Stimulated activated CD4-positive, alpha-beta T cell treated with anti-CD3 and anti-CD28 coated beads, Interleukin-12 subunit alpha, Interleukin-12 subunit beta, amount 100 ng/mL, for 4 hours (primary cell): ENCODE data around the gene SLC35C1.

ENCODE experiments used
- DNase-seq: peaks from one replicate; pipeline ENCODE4 v3.0.0-alpha.2; 2020

SLC35C1 gene

DNA sequence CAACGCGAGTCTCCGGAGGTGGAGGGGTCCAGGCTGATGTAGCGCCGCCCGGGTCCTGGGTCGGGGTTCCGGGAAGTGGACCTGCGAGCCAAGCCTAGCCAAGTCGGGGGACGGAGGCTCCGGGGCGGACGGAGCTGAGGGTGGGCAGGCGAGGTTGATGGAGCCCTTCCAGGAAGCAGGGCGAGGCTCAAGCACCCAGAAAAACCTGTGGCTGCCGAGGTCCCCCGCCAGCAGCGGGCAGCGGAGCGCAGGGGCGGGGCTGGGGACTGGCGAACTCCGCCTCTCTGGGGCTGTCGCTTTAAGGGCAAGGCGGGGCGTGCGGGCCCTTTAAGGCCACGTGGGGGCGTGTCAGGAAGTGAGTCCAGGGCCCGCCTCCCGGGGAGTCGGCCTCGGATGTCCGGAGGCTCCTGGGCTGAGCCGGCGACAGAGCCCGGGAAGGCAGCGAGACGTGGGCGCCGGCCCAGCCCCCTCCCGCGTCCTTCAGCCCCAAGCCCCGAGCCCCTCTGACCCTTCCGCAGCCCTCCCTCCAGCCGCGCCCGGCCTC lies at the start of gene SLC35C1:
Gene SLC35C1 (plus strand): TSS at position 389 of the 544 bp plus-strand sequence. CDS start 653 bp downstream, outside the sequence.
- DNase-seq, result peak; percentile 97

DNA sequence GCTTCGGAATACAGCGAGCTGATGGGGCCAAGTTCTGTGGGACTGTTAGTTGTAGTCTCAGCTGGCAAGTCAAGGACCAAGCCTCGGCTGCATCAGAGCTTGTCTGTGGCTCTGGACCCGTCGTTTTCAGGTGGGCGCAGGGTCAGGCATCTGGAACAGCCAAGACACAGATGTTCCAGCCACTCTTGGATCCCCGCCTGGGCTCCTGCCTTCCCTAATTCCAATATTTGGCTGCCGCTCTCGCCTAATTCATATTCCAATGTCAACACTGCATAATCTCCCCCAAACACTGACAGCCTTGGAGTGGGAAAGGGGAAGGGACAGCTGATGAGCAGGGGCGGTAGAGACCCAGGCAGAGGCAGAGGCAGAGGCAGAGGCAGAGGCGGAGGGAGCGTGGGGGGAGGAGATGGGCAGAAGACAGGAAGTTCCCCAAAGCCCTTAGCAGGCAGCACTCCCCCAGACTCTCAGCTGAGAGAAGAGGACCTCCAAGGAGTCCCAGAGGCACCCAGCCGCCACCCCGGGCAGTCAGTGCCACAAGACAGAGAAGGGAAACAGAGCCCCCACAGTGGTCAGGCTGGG lies 49.6 kb upstream of the SLC35C1 start:
- no peak for DNase-seq

DNA sequence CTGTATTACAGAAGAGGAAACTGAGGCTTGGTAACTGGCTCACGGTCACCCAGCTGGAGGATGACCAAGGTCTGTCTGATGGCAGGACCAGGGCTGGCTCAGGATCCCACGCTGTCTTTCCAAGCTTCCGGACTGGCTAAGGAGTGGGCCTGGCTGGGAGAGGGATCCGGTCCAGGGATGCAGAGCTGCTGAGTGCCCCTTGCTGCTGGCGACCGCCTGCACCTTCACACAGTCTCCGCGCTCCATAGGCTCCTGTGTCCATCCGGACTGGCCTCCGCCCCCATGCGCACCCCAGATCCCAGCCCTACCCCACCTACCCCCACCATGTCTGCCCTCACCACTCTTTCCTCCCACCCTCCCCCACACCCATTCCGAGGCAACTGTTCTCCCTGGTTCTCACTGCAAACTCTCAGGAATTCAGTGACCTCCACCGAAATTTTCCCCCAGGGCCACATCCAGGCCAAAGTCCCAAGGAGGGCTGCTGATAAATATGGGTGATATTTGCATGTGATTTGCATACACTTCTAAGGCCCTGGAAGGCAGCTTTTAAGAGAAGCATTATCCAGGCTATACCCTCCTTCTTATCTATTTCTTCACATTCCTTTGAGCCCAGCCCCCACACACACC lies 48.5 kb upstream of the SLC35C1 start:
- DNase-seq, result no peak

- no peak for DNase-seq
Measured at GRCh38 chr11:45757672-45758071, 47.3 kb upstream of the SLC35C1 start.

DNA sequence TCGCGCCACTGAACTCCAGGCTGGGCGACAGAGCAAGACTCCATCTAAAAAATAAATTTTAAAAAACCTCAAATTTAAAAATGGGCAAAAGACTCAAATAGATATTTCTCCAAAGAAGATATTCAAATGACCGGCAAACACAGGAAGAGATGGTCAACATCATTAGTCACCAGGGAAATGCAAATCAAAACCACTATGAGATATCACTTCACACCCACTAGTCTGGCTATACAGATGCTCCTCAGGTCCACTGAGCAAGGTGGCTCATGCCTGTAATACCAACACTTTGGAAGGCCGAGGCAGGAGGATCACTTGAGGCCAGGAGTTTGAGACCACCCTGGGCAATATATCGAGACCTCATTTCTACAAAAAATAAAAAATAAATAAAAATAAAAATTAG lies 43.3 kb upstream of the SLC35C1 start:
- DNase-seq, result no peak

DNA sequence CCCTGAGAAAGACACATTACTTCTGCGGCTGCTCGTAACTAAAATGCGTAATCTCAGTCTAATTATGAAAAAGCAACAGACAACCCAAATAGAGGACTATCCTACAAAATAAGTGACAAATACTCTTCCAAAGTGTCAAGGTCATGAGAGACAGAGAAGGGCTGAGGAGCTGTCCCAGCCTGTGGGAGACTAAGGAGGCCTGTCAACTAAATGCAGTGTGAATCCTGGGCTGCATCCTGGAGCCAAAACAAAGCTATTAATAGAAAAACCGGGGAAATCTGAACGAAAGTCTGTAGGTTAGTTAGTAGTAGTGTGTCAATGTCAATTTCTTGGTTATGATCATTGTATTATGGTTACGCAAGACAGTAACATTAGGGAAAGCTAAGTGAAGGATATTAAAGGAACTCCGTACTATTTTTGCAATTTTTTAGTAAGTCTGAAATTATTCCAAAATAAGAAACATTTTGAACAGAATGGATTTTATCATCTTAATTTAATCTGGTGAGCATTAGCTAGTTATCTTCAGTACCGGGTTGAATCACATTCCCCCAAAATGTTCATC lies 39.8 kb upstream of the SLC35C1 start:
- no peak for DNase-seq

DNA sequence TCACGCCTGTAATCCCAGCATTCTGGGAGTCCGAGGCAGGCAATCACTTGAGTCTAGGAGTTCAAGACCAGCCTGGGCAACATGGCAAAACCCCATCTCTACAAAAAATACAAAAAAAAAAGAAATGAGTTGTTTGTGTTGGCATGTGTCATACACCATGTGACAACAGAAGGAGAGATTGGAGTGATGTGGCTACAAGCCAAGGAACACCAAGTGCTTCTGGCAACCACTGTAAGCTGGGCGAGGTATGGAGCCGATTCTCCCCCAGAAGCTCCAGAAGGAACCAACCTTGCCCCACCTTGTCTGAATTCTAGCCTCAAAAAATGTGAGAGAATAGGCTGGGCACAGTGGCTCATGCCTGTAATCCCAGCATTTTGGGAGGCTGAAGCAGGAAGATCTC lies 39.1 kb upstream of the SLC35C1 start:
- no peak for DNase-seq

- DNase-seq, result no peak
Measured at GRCh38 chr11:45766469-45766868, 38.5 kb upstream of the SLC35C1 start.

GRCh38 chr11:45768486-45768885 lies 36.5 kb upstream of the SLC35C1 start:
- DNase-seq, result no peak

GRCh38 chr11:45769960-45770359 lies 35.0 kb upstream of the SLC35C1 start:
- DNase-seq, result no peak

DNA sequence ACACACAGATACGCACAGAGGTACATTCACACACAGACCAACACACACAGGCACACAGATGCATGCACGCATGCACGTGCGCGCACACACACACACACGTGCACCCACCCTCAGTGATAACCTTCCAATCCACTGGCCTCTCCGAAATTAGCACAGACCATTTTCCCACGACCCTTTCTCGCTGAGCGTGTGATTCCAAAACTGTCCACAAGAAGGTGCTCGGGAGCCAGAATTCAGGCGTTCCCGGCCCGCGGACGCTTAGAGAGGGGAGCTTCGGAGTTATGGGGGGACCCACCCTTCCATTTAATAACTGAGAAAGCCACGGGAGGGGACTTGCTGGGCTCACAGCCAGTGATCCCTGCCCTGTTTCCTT lies 33.8 kb upstream of the SLC35C1 start:
- DNase-seq, result peak; percentile 69

DNA sequence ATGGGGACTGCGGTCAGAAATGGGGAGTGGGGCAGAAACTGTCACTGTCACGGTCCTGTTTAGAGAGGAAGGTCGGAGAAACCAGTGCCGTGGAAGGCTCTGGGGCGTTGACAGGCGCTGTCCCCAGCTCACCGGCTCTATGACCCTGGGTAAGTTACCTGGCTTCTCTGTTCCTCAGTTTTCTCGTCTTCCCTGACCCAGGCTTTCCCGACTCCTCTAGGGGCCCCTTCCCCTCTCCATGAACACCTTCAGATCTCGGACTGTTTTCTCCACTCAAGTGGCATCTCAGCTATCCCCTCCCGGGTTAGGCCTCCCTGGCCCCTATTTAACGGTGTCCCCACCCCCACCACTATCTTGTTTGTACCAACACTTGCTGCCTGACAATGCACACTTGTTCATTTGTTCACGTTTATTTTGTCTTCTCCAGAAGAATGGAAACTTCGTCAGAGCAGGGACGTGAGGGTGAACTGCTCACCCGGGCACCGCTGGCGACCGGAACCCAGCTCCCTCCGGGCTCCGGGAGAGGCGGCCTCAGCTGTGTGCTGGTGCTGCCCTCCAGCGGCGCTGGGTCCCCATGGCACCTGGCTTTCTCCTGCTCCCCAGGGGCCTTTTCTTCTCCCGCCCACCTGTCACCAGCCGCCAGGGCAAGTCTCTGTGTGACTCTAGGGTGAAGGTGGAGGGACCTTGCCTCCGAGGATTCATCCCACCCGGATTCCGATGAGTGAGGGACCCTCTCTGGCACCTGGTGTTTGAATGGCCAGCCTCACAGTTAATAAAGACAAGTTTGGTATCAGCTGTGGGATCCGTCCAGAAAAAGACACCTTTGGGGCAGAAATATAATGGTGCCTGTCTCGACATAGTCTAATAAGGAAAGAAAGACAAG lies 33.1 kb upstream of the SLC35C1 start:
- DNase-seq, result peak; percentile 87

GRCh38 chr11:45772449-45772774 lies 32.5 kb upstream of the SLC35C1 start:
- DNase-seq, result no peak

DNA sequence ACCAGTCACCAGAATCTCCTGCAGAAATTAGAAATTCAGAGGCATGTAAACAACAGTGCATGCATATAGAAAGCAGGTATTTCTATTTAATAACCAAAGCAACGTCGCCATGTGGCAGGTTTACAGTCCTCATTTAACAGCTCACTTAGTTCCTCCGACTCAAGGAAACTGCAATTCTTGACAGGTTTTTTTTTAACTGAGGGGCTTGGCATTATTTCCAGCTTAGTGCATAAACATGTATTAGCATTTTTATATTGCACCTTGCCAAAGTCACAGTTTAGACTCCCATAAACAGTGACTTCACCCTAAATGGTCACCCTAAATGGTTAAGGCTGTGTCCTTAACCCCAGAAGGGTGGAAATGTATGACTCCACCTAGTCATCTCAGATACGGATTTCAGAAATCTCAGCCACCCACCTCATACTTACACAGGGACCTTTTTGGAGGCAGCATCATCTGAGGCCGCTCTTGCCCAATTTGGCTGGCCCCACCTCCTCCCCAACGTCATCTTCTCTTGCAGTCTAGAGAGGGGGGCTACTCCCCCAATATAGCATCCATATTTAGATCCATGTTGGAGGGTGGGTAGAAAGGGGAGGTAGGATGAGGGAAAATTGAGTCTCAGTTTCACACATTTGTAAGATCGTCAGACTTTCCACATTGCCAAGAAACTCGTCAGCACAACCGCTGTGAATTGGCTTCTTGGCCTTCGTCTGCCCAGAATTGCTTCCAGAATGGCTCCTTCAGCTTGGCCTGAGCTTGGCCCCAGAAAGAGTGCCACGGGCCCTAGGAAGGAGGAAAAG lies 31.8 kb upstream of the SLC35C1 start:
- DNase-seq, result no peak

- no peak for DNase-seq
Measured at GRCh38 chr11:45773786-45774655, 30.9 kb upstream of the SLC35C1 start.

DNA sequence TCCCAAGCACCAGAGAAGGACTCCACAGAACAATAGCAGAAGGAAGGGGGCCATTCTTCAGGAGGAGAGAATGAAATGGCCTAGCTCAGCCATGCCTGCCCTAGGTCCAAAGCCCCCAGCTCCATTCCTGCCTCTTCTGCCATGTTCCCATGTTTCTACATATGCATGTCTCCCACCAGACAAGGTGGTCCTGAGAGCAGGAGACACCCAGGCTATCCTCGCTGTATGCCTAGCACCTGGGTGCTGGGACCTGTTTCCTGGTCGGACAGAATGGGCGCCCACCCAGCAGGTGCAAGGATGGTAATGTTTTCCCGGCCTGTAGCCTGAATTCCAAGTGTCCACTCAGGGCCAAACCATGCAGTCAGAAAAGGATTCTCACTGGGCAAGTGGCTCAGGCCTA lies 30.2 kb upstream of the SLC35C1 start:
- DNase-seq, result no peak

- DNase-seq, result no peak
Measured at GRCh38 chr11:45777127-45777969, 27.6 kb upstream of the SLC35C1 start.

- DNase-seq, result no peak
Measured at GRCh38 chr11:45778341-45778740, 26.6 kb upstream of the SLC35C1 start.

- DNase-seq, result no peak
Measured at GRCh38 chr11:45779602-45780001, 25.3 kb upstream of the SLC35C1 start.

DNA sequence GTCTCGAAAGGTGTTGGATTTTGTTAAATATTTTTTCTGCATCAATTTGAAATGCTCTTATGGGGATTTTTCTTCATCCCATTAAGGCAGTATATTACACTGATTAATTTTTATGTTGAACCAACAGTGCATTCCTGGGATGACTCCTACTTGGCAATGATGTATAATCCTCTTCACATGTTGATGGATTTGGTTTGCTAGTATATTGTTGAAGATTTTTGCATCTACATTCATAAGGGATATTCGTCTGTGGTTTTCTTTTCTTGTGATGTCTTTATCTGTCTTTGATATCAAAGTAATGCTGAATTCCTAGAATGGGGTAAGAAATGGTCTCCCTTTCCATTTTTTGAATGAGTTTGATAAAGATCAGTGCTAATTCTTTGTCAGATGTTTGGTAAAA lies 18.7 kb upstream of the SLC35C1 start:
- no peak for DNase-seq

GRCh38 chr11:45788887-45789286 lies 16.1 kb upstream of the SLC35C1 start:
- no peak for DNase-seq
